PC-3 (cell line): ENCODE data around the gene MYO5B. TPM values are rescaled to one million over a fixed set of nuclear protein-coding genes. Genes with fewer than 3 reads are reported as not detected.

Experiments used
- ATAC-seq: fragments of 200-7000 bp; cut with Tn5 transposase; 2 replicates; pipeline ENCODE4 v1.9.1; 2020; ENCODE audit warnings: mild to moderate bottlenecking, moderate library complexity
- BruUV-seq: library from RNA; stranded (reverse); fragments of 400-500 nt; replicated peaks from 2 replicates; lab custom pipeline; 2021; lab: Mats Ljungman, UMichigan
- CTCF ChIA-PET: fragments of 300-600 bp; sonication (Branson Sonifier 250); formaldehyde crosslinking; loops from one replicate; lab custom pipeline; 2022; ENCODE audit warnings: antibody characterized with exemption; lab: Charles Lee
- POLR2A ChIA-PET: fragments of 300-600 bp; sonication (Branson Sonifier 250); formaldehyde crosslinking; loops from one replicate; lab custom pipeline; 2022; ENCODE audit warnings: antibody characterized with exemption; ENCODE audit not compliant: unreplicated experiment; lab: Charles Lee
- DNase-seq: peaks from one replicate; pipeline ENCODE4 v3.0.0-alpha.2; 2015
- H2AFZ ChIP-seq: fragments of 300-600 bp; sonication (generic); 2 replicates; pipeline ENCODE4 v1.6.0; 2016; ENCODE audit warnings: antibody characterized with exemption, low read length
- H3F3A ChIP-seq: fragments of 300-600 bp; sonication (generic); one replicate; pipeline ENCODE4 v1.6.0; 2017; ENCODE audit warnings: antibody characterized with exemption, low read length, control low read depth, mild to moderate bottlenecking; ENCODE audit not compliant: unreplicated experiment
- H3K27ac ChIP-seq: fragments of 300-600 bp; sonication (generic); 2 replicates; pipeline ENCODE4 v1.5.1; 2016; ENCODE audit warnings: mild to moderate bottlenecking, low read length
- H3K27me3 ChIP-seq: fragments of 300-600 bp; sonication (generic); 2 replicates; pipeline ENCODE4 v1.6.1; 2016; ENCODE audit warnings: low read length, mixed read lengths
- H3K36me3 ChIP-seq: fragments of 300-600 bp; sonication (generic); 2 replicates; pipeline ENCODE4 v1.6.1; 2016; ENCODE audit warnings: low read depth, mixed run types, low read length, mixed read lengths
- H3K4me1 ChIP-seq: fragments of 300-600 bp; sonication (generic); 2 replicates; pipeline ENCODE4 v1.5.1; 2016; ENCODE audit warnings: low read length; ENCODE audit not compliant: insufficient read depth
- H3K4me2 ChIP-seq: fragments of 300-600 bp; sonication (generic); 2 replicates; pipeline ENCODE4 v1.6.0; 2016; ENCODE audit warnings: low read length
- H3K4me3 ChIP-seq: fragments of 300-600 bp; sonication (generic); 2 replicates; pipeline ENCODE4 v1.5.1; 2016; ENCODE audit warnings: mild to moderate bottlenecking, low read length, mixed read lengths
- H3K79me2 ChIP-seq: fragments of 300-600 bp; sonication (generic); 2 replicates; pipeline ENCODE4 v1.6.1; 2017; ENCODE audit warnings: low read length, mixed read lengths
- H3K9ac ChIP-seq: fragments of 300-600 bp; sonication (generic); 2 replicates; pipeline ENCODE4 v1.6.0; 2016; ENCODE audit warnings: mild to moderate bottlenecking, low read length
- H3K9me2 ChIP-seq: fragments of 300-600 bp; sonication (generic); replicated peaks from 2 replicates; pipeline ENCODE4 v1.6.1; 2016; ENCODE audit warnings: mixed run types, low read length, mixed read lengths
- H3K9me3 ChIP-seq: fragments of 300-600 bp; sonication (generic); 2 replicates; pipeline ENCODE4 v1.6.1; 2016; ENCODE audit warnings: low read length, mixed read lengths
- H4K20me1 ChIP-seq: fragments of 300-600 bp; sonication (generic); 2 replicates; pipeline ENCODE4 v1.6.1; 2016; ENCODE audit warnings: low read length, mixed read lengths
- CTCF ChIP-seq: fragments of 300-600 bp; sonication (generic); conservative IDR thresholded peaks from 2 replicates; pipeline ENCODE4 v1.5.1; 2017; ENCODE audit warnings: antibody characterized with exemption, low read depth, mild to moderate bottlenecking, low read length
- EZH2 ChIP-seq: fragments of 300-600 bp; sonication (generic); IDR thresholded peaks from one replicate; pipeline ENCODE4 v1.6.1; 2017; ENCODE audit warnings: antibody characterized with exemption, mild to moderate bottlenecking, low read length; ENCODE audit not compliant: unreplicated experiment
- EZH2phosphoT487 ChIP-seq: fragments of 300-600 bp; sonication (generic); IDR thresholded peaks from 2 replicates; pipeline ENCODE4 v1.6.1; 2018; ENCODE audit warnings: mild to moderate bottlenecking, antibody characterized with exemption, low read length, borderline replicate concordance
- intact Hi-C: fragments of 100-400 bp; cut with micrococcal nuclease; formaldehyde crosslinking; loops from 2 replicates; pipeline ENCODE4 v1.9.0; 2023
- total RNA-seq: library from RNA; depleted of rRNA; stranded (reverse); fragments of >200 nt; gene quantifications from 2 replicates; pipeline ENCODE4 v1.2.3, GENCODE V29; 2014

The MYO5B gene
- total RNA-seq, 1 experiment from 2014 or later: 10.7 TPM

GRCh38 chr18:49931760-49932159 lies 263.2 kb downstream of the MYO5B start:
- POLR2A ChIA-PET: no interaction called here
- no peaks in the 10 kb centered on the region for H3K27me3 ChIP-seq
- no peaks in the 10 kb centered on the region for H3K79me2 ChIP-seq
- H4K20me1 ChIP-seq: no peaks in the 10 kb centered on the region
- ATAC-seq: no peak
- no peak overlapping the region for H3K27ac ChIP-seq
- no peak overlapping the region for H2AFZ ChIP-seq
- TF ChIP-seq EZH2 (no peak), CTCF (no peak), EZH2phosphoT487 (no peak)
- CTCF ChIA-PET: no interaction called here
- intact Hi-C loops: no loop called here
- no peaks in the 10 kb centered on the region for H3F3A ChIP-seq
- no peaks in the 10 kb centered on the region for H3K36me3 ChIP-seq
- H3K4me1 ChIP-seq: no peaks in the 10 kb centered on the region
- H3K4me3 ChIP-seq: no peak overlapping the region
- no peaks in the 10 kb centered on the region for H3K9me3 ChIP-seq
- no peak for DNase-seq
- BruUV-seq: no TSS peak
- H3K9ac ChIP-seq: no peak overlapping the region
- no peak overlapping the region for H3K4me2 ChIP-seq
- H3K9me2 ChIP-seq: no peaks in the 10 kb centered on the region

GRCh38 chr18:49931179-49931578 lies 263.8 kb downstream of the MYO5B start:
- Histone ChIP-seq H3K27me3 (no peaks in the 10 kb centered on the region), H3K9ac (no peak overlapping the region), H3K9me2 (no peaks in the 10 kb centered on the region), H3K27ac (no peak overlapping the region), H3K4me3 (no peak overlapping the region), H4K20me1 (no peaks in the 10 kb centered on the region), H3K9me3 (no peaks in the 10 kb centered on the region), H3K36me3 (no peaks in the 10 kb centered on the region), H3K4me2 (no peak overlapping the region), H3K4me1 (no peaks in the 10 kb centered on the region), H3K79me2 (no peaks in the 10 kb centered on the region), H2AFZ (no peak overlapping the region), H3F3A (no peaks in the 10 kb centered on the region)
- CTCF ChIA-PET: no interaction called here
- ATAC-seq (no peak), DNase-seq (no peak)
- intact Hi-C loops: no loop called here
- TF ChIP-seq EZH2: no peak
- TF ChIP-seq EZH2phosphoT487: no peak
- no peak for TF ChIP-seq CTCF
- POLR2A ChIA-PET: no interaction called here
- no TSS peak for BruUV-seq

GRCh38 chr18:49926106-49926745 lies 268.7 kb downstream of the MYO5B start:
- Histone ChIP-seq H3K9me2 (no peaks in the 10 kb centered on the region), H3K79me2 (no peaks in the 10 kb centered on the region), H3K36me3 (no peaks in the 10 kb centered on the region), H2AFZ (no peak overlapping the region), H3K9ac (no peak overlapping the region), H3F3A (no peaks in the 10 kb centered on the region), H3K4me3 (no peak overlapping the region), H3K9me3 (no peaks in the 10 kb centered on the region), H3K4me2 (no peak overlapping the region), H3K4me1 (0 out of 2 replicates have a peak, but pooled peaks cover 3% of the 10 kb centered on the region), H3K27me3 (no peaks in the 10 kb centered on the region), H3K27ac (no peak overlapping the region), H4K20me1 (no peaks in the 10 kb centered on the region)
- DNase-seq: no peak
- ChIA-PET CTCF (no interaction called here), POLR2A (no interaction called here)
- ATAC-seq: no peak
- BruUV-seq: no TSS peak
- no peak for TF ChIP-seq EZH2phosphoT487
- TF ChIP-seq EZH2: no peak
- no peak for TF ChIP-seq CTCF
- intact Hi-C loops: no loop called here
